ENCODE results near the gene RADIL.

DNA sequence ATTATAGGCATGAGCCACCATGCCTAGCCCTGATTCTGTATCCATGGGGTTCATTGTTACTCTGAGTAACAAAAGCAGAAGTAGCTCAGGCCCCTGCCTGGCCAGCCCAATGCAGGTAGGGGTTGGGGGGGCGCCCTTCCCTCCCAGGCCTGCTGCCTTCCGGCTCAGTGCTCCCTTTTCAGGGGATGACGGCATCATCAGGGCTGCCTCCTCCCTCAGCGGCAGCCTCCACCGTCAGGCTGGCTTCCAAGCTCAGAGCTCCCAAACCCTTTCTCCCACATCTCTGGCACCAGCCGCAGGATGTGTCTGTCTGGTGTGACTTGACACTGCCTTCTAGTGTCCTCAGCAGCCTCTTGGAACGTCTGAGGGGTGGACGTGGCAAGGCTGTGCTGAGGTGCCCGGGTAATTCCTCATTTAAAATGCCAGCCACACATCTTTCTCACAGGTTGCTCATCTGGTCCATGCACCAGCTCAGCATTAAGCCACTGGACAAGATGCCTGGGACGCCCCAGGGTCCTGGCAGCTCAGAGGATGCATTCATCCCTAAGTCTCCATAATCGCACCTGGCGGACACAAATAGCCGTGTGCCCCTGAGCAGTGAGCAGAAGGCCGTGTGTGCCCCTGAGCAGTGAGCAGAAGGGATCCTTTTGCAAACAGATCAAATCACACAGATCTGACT, 59.9 kb downstream of the RADIL start:
- TF ChIP-seq, protein P1, sequence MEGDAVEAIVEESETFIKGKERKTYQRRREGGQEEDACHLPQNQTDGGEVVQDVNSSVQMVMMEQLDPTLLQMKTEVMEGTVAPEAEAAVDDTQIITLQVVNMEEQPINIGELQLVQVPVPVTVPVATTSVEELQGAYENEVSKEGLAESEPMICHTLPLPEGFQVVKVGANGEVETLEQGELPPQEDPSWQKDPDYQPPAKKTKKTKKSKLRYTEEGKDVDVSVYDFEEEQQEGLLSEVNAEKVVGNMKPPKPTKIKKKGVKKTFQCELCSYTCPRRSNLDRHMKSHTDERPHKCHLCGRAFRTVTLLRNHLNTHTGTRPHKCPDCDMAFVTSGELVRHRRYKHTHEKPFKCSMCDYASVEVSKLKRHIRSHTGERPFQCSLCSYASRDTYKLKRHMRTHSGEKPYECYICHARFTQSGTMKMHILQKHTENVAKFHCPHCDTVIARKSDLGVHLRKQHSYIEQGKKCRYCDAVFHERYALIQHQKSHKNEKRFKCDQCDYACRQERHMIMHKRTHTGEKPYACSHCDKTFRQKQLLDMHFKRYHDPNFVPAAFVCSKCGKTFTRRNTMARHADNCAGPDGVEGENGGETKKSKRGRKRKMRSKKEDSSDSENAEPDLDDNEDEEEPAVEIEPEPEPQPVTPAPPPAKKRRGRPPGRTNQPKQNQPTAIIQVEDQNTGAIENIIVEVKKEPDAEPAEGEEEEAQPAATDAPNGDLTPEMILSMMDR (IDR thresholded peaks at IDR 0.05), result no peak
- TF ChIP-seq ZFX (IDR thresholded peaks at IDR 0.05; ENCODE audit: borderline replicate concordance), result no peak

All from 22Rv1 (cell line).